Trophoblast cell (in vitro differentiated cells and primary cell): ENCODE results near the gene FOXP4.

Experiments
- DNase-seq, 2 donors: peaks; one replicate each; pipeline ENCODE4 v3.0.0-alpha.2; 2016
- H2AFZ ChIP-seq: 2 replicates; pipeline ENCODE4 v1.6.1; 2013; ENCODE audit warnings: low read length, moderate library complexity, mild to moderate bottlenecking; ENCODE audit not compliant: insufficient read depth, poor library complexity
- H2AK5ac ChIP-seq: 2 replicates; pipeline ENCODE4 v1.6.1; 2013; ENCODE audit warnings: mild to moderate bottlenecking, low read length
- H2BK120ac ChIP-seq: 2 replicates; pipeline ENCODE4 v1.6.1; 2013; ENCODE audit warnings: low read length, mild to moderate bottlenecking, moderate library complexity; ENCODE audit not compliant: insufficient read depth, poor library complexity
- H2BK12ac ChIP-seq: 2 replicates; pipeline ENCODE4 v1.6.1; 2013; ENCODE audit warnings: mild to moderate bottlenecking, low read length, moderate library complexity
- H2BK5ac ChIP-seq: 2 replicates; pipeline ENCODE4 v1.6.1; 2013; ENCODE audit warnings: low read length, low read depth, moderate library complexity, mild to moderate bottlenecking; ENCODE audit not compliant: poor library complexity
- H3K14ac ChIP-seq: 2 replicates; pipeline ENCODE4 v1.6.1; 2013; ENCODE audit warnings: mild to moderate bottlenecking, low read length
- H3K18ac ChIP-seq: 2 replicates; pipeline ENCODE4 v1.6.1; 2013; ENCODE audit warnings: mild to moderate bottlenecking, low read length
- H3K23ac ChIP-seq: 2 replicates; pipeline ENCODE4 v1.6.1; 2013; ENCODE audit warnings: low read length
- H3K27ac ChIP-seq: 2 replicates; pipeline ENCODE4 v1.5.1; 2013; ENCODE audit warnings: low read depth, mild to moderate bottlenecking, inconsistent platforms, low read length, moderate library complexity
- H3K27me3 ChIP-seq: 2 replicates; pipeline ENCODE4 v1.6.1; 2013; ENCODE audit warnings: inconsistent platforms, mild to moderate bottlenecking, low read length, moderate library complexity; ENCODE audit not compliant: insufficient read depth
- H3K36me3 ChIP-seq, 2 experiments: 1 replicate in 1 of 2; 2 replicates in 1 of 2; pipeline ENCODE4 v1.6.1; 2013; ENCODE audit warnings: low read length in 2 of 2, mild to moderate bottlenecking in 2 of 2, moderate library complexity in 1 of 2; ENCODE audit not compliant: insufficient read depth in 2 of 2, control insufficient read depth in 1 of 2
- H3K4ac ChIP-seq: 2 replicates; pipeline ENCODE4 v1.6.1; 2013; ENCODE audit warnings: low read depth, mild to moderate bottlenecking, low read length, moderate library complexity
- H3K4me1 ChIP-seq, 2 experiments: 1 replicate in 1 of 2; 2 replicates in 1 of 2; pipeline ENCODE4 v1.6.1; 2013; ENCODE audit warnings: low read length in 2 of 2, mild to moderate bottlenecking in 2 of 2, moderate library complexity in 1 of 2; ENCODE audit not compliant: insufficient read depth in 2 of 2, control insufficient read depth in 1 of 2
- H3K4me2 ChIP-seq: 2 replicates; pipeline ENCODE4 v1.6.1; 2013; ENCODE audit warnings: inconsistent platforms, mild to moderate bottlenecking, low read length, moderate library complexity
- H3K4me3 ChIP-seq: 2 replicates; pipeline ENCODE4 v1.5.1; 2013; ENCODE audit warnings: mild to moderate bottlenecking, low read depth, low read length, inconsistent platforms
- H3K79me1 ChIP-seq: one replicate; pipeline ENCODE4 v1.6.1; 2013; ENCODE audit warnings: low read length
- H3K79me2 ChIP-seq: 2 replicates; pipeline ENCODE4 v1.6.1; 2013; ENCODE audit warnings: low read length, mild to moderate bottlenecking; ENCODE audit not compliant: control insufficient read depth, insufficient read depth, poor library complexity
- H3K9ac ChIP-seq: 2 replicates; pipeline ENCODE4 v1.6.1; 2013; ENCODE audit warnings: mild to moderate bottlenecking, low read length
- H3K9me3 ChIP-seq: 2 replicates; pipeline ENCODE4 v1.6.1; 2013; ENCODE audit warnings: low read depth, mild to moderate bottlenecking, control low read depth, inconsistent platforms, low read length; ENCODE audit not compliant: insufficient read depth
- H4K12ac ChIP-seq: 2 replicates; pipeline ENCODE4 v1.6.1; 2013; ENCODE audit warnings: low read depth, mild to moderate bottlenecking, low read length, moderate library complexity
- H4K8ac ChIP-seq: 2 replicates; pipeline ENCODE4 v1.6.1; 2013; ENCODE audit warnings: low read depth, mild to moderate bottlenecking, low read length, moderate library complexity
- H4K91ac ChIP-seq: one replicate; pipeline ENCODE4 v1.6.1; 2013; ENCODE audit warnings: low read depth, mild to moderate bottlenecking, low read length, moderate library complexity
- WGBS: extraction: QIAGEN DNeasy Blood & Tissue Kit; methylation state at CpG from one replicate; pipeline ENCODE4 v1.1.7; 2013; ENCODE audit warnings: missing lambda C conversion rate; ENCODE audit not compliant: insufficient read length, insufficient coverage; ENCODE audit errors: extremely low coverage; 5-methylcytosine and 5-hydroxymethylcytosine counted together

Gene FOXP4

DNA sequence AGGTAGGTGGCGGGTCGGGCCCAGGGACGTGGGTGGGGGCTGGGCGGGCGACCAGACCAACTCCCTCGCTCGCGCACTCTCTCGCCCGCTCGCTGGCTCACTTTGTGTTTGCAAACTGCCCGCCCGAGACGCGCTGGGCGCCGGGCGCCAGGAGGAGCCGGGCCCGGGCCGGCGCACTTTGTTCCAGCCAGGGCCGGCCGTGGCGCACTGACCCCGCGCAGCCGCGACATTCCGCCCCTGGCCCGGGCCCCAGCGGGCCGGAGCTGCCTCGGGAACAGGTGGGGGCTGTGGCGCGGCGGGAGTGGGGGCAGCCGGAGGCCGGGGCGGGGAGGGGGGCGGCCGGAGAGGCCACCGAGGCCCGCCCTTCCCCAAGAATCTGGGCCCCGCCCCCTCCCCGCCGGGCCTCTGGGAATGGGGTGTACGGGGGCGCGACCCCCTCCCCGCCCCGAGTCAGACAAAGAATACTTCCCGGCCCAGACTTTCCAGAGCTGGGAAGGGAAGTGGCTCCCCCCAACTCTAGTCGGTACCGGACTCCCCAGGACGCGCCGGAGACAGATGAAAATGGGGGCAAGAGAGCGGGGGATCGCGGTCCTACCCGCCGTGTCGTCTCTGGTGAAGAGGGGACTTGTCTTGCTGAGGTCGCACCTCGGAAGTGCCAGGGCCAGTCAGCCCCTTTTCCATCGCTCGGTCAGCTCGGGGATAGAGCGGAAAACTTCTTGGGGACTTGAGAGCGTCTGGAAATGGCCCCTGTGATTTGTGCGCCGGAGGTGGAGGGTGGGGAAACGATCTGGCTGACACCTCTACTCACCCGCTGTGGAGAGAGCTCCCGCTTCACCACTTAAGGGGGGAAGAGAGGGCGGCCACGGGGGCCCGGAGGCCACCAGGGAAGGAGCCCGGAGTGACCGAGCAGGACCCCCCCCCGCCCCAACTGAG lies 951 bp downstream of the FOXP4 start:
- Histone ChIP-seq H3K9me3 (no peaks in the 10 kb centered on the region), H3K36me3 (peaks cover 0 to 8% of the 10 kb centered on the region in 2 experiments), H3K14ac (peak overlapping the region; percentile 55), H2BK5ac (peak overlapping the region; percentile 3), H3K23ac (no peak overlapping the region), H3K79me2 (peaks cover 2% of the 10 kb centered on the region), H2BK12ac (peak overlapping the region; percentile 45), H3K4me3 (peak overlapping the region; percentile 84), H3K27ac (no peak overlapping the region), H4K91ac (peak overlapping the region; percentile 61), H3K4ac (peak overlapping the region; percentile 25), H4K12ac (no peak overlapping the region), H3K4me1 (peaks cover 18 to 22% of the 10 kb centered on the region in 2 experiments), H2AFZ (peak overlapping the region; percentile 72), H2AK5ac (peak overlapping the region; percentile 19), H3K18ac (peak overlapping the region; percentile 71), H2BK120ac (no peak overlapping the region), H3K79me1 (peaks cover 4% of the 10 kb centered on the region), H3K9ac (peak overlapping the region; percentile 71), H3K27me3 (peaks cover 20% of the 10 kb centered on the region), H3K4me2 (peak overlapping the region; percentile 83), H4K8ac (peak overlapping the region; percentile 32)
- no CpG with 5 or more reads among the region's 82 CpGs for WGBS
- DNase-seq: peak; percentile 53 to 80

DNA sequence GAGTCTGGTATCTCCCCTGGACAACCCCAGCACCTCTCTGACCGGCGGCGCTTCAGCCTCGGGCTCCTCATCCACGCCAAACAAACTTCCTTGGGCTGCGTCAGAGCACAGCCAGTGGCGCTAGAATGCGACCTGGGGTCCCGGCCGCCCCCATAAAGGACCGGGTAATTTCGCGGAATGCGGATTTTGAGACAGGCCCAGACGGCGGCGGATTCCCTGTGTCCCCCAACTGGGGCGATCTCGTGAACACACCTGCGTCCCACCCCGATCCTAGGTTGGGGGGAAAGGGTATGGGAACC lies 1.6 kb downstream of the FOXP4 start:
- Histone ChIP-seq H3K23ac (no peak overlapping the region), H4K8ac (no peak overlapping the region), H3K27ac (no peak overlapping the region), H3K9me3 (no peaks in the 10 kb centered on the region), H3K14ac (peak overlapping the region; percentile 30), H2AK5ac (no peak overlapping the region), H3K79me2 (peaks cover 2% of the 10 kb centered on the region), H3K79me1 (peaks cover 4% of the 10 kb centered on the region), H3K18ac (no peak overlapping the region), H3K4me1 (peaks cover 18 to 22% of the 10 kb centered on the region in 2 experiments), H2BK5ac (no peak overlapping the region), H2BK120ac (no peak overlapping the region), H4K91ac (no peak overlapping the region), H2AFZ (no peak overlapping the region), H3K36me3 (peaks cover 0 to 11% of the 10 kb centered on the region in 2 experiments), H2BK12ac (no peak overlapping the region), H4K12ac (no peak overlapping the region), H3K27me3 (peaks cover 20% of the 10 kb centered on the region), H3K4me3 (peak overlapping the region; percentile 84), H3K9ac (no peak overlapping the region), H3K4me2 (peak overlapping the region; percentile 83), H3K4ac (no peak overlapping the region)
- no CpG with 5 or more reads among the region's 21 CpGs for WGBS
- no peak for DNase-seq

DNA sequence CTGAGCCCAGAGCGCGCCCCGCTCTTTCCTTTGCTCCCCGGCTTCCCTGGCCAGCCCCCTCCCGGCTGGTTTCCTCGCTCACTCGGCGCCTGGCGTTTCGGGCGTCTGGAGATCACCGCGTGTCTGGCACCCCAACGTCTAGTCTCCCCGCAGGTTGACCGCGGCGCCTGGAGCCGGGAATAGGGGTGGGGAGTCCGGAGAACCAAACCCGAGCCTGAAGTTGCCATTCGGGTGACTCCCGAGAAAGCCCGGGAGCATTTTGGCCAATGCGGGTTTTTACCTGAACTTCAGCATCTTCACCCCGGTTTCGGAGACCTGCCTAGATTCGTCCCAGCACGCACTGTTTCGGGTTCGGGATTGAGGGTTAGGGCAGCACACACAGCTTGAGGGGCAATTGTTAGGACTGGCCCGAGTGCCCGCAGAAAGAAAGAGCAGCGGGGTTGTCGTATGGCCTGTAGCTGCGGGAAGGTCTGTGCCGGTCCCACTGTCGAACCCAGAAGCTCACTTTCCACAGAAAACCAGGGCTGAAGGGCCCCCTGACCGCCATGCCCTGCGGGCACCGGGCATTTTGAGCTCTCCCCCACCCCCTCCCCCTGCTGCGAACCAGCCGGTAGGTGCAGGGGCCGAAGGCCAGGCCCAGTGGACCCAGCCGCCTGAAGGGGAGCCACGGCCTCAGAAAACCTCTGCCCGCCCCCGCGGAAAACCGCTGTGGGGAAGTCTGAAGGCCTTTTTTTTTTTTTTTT lies 2.1 kb downstream of the FOXP4 start:
- peaks cover 4% of the 10 kb centered on the region for H3K79me1 ChIP-seq
- H3K14ac ChIP-seq: peak overlapping the region; percentile 30
- H3K79me2 ChIP-seq: peaks cover 2% of the 10 kb centered on the region
- no peak overlapping the region for H4K91ac ChIP-seq
- no peak overlapping the region for H2BK120ac ChIP-seq
- no peak overlapping the region for H4K12ac ChIP-seq
- peaks cover 20% of the 10 kb centered on the region for H3K27me3 ChIP-seq
- H3K27ac ChIP-seq: no peak overlapping the region
- peak overlapping the region; percentile 84 for H3K4me3 ChIP-seq
- peaks cover 0 to 13% of the 10 kb centered on the region in 2 experiments for H3K36me3 ChIP-seq
- H3K9ac ChIP-seq: no peak overlapping the region
- H2AK5ac ChIP-seq: no peak overlapping the region
- peak overlapping the region; percentile 83 for H3K4me2 ChIP-seq
- DNase-seq: no peak
- H2BK12ac ChIP-seq: no peak overlapping the region
- H3K4ac ChIP-seq: no peak overlapping the region
- no peak overlapping the region for H4K8ac ChIP-seq
- no peak overlapping the region for H3K18ac ChIP-seq
- no peak overlapping the region for H3K23ac ChIP-seq
- H3K4me1 ChIP-seq: peaks cover 18 to 22% of the 10 kb centered on the region in 2 experiments
- H2BK5ac ChIP-seq: no peak overlapping the region
- no CpG with 5 or more reads among the region's 50 CpGs for WGBS
- H3K9me3 ChIP-seq: no peaks in the 10 kb centered on the region
- no peak overlapping the region for H2AFZ ChIP-seq

DNA sequence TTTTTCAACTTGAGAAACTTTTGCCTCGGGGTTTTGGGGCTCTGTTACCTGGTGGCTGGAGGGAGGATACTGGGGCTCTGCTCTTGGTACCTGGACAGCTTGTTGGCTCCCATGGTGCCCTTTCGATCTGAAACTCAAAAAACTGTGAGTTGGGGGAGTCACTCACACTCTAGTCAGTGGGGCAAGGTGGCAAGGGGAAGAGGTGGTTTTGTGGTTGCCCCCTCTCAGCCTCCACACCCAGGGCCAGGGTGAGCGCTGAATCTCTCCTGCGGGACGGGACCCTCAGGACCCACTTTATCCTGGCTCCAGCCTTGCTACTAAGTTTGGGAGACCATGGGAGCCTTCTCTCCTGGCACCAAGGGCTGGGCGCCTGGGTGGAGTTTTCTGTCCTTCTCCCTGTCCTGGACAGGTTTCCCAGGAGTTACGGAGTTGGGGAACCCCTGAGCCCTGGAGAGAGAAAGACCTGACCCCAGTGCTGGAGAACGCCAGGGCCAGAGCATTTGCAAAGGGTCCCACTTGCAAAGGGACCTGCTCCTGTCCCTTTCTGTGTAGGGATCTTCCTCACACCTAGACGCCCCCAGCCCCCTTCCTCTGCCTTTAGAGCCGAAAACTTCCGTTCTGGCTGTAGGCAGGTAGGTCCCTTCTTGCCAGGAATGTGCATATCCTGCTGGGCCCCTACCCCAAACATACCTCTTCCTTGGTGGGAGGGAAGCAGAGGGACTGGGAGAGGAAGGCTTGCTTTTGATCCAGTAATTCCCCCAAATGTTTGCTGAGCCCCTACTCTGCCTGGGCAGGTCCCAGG lies 2.9 kb downstream of the FOXP4 start:
- DNase-seq: no peak
- H3K4ac ChIP-seq: no peak overlapping the region
- no peak overlapping the region for H3K27ac ChIP-seq
- peaks cover 4% of the 10 kb centered on the region for H3K79me1 ChIP-seq
- H3K36me3 ChIP-seq: peaks cover 0 to 13% of the 10 kb centered on the region in 2 experiments
- H3K23ac ChIP-seq: no peak overlapping the region
- no peak overlapping the region for H4K12ac ChIP-seq
- no peak overlapping the region for H2BK12ac ChIP-seq
- no peak overlapping the region for H4K91ac ChIP-seq
- H3K4me3 ChIP-seq: no peak overlapping the region
- no peak overlapping the region for H2BK5ac ChIP-seq
- no peak overlapping the region for H3K4me2 ChIP-seq
- H4K8ac ChIP-seq: no peak overlapping the region
- H2AFZ ChIP-seq: no peak overlapping the region
- peaks cover 20% of the 10 kb centered on the region for H3K27me3 ChIP-seq
- peaks cover 2% of the 10 kb centered on the region for H3K79me2 ChIP-seq
- no peak overlapping the region for H3K18ac ChIP-seq
- H3K9me3 ChIP-seq: no peaks in the 10 kb centered on the region
- no peak overlapping the region for H3K9ac ChIP-seq
- peaks cover 18 to 22% of the 10 kb centered on the region in 2 experiments for H3K4me1 ChIP-seq
- no peak overlapping the region for H3K14ac ChIP-seq
- no CpG with 5 or more reads among the region's 11 CpGs for WGBS
- H2AK5ac ChIP-seq: no peak overlapping the region
- no peak overlapping the region for H2BK120ac ChIP-seq
